Measurements from ENCODE around the gene TM9SF3. TPM values are rescaled to one million over a fixed set of nuclear protein-coding genes. Genes with fewer than 3 reads are reported as not detected.

The TM9SF3 gene
- total and polyA plus RNA-seq, 2 of the 4 experiments (the other 2 are of a cell fraction): 33.7 to 61.8 TPM

DNA sequence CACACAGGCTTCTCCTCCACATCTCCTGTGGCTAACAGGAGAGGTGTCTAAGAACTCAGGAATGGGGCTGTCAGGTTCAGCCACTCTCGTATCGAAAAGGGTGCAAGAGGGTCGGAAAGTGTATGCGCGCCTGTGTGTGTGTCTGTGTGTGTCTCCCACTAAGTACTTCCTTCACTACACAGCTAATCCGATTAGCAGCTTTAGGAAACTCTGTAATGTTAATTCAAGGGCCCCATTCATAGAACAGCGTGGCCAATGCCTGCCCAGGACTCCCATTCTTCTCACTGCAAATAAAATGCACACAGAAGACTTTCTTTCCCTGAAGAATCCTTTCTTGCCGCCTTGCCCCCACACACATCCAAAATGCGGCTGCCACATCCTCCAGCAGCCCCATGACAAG lies 112.9 kb downstream of the TM9SF3 start:
- no peaks in the 10 kb centered on the region for H3K79me1 ChIP-seq (ENCODE audit: low read depth in 1 of 2, low read length in 2 of 2)
- H2AK9ac ChIP-seq (replicated peaks; ENCODE audit: low read depth, low read length, poor library complexity): no peak overlapping the region
- H2BK20ac ChIP-seq (ENCODE audit: low read depth, low read length): no peak overlapping the region
- no peaks in the 10 kb centered on the region for H3K9me1 ChIP-seq (ENCODE audit: insufficient read depth, low read length)
- in situ Hi-C loops (cut with MboI; ENCODE audit: low sequenced_read_pairs) (no loop called here), intact Hi-C loops (cut with micrococcal nuclease) (no loop called here), dilution Hi-C loops (cut with HindIII; ENCODE audit: low sequenced_read_pairs, unreplicated experiment) (no loop called here)
- H3K36me3 ChIP-seq (ENCODE audit: control insufficient read depth, insufficient read depth, low read length): no peaks in the 10 kb centered on the region
- H4K91ac ChIP-seq (ENCODE audit: insufficient read depth, low read depth, low read length): no peak overlapping the region
- no peak overlapping the region for H3K56ac ChIP-seq (ENCODE audit: extremely low read depth, insufficient read depth, low read length)
- H3K14ac ChIP-seq (replicated peaks; ENCODE audit: low read depth, low read length): no peak overlapping the region
- WGBS, 2 experiments (ENCODE audit: extremely low coverage in 2 of 2, insufficient read length in 1 of 2): 50% methylated on average over 1 of the region's 9 CpGs; no CpG with 5 or more reads in 1 of the 2 experiments
- no peak overlapping the region for H4K8ac ChIP-seq (ENCODE audit: low read depth in 2 of 2, low read length in 2 of 2)
- TF ChIP-seq, protein P1, sequence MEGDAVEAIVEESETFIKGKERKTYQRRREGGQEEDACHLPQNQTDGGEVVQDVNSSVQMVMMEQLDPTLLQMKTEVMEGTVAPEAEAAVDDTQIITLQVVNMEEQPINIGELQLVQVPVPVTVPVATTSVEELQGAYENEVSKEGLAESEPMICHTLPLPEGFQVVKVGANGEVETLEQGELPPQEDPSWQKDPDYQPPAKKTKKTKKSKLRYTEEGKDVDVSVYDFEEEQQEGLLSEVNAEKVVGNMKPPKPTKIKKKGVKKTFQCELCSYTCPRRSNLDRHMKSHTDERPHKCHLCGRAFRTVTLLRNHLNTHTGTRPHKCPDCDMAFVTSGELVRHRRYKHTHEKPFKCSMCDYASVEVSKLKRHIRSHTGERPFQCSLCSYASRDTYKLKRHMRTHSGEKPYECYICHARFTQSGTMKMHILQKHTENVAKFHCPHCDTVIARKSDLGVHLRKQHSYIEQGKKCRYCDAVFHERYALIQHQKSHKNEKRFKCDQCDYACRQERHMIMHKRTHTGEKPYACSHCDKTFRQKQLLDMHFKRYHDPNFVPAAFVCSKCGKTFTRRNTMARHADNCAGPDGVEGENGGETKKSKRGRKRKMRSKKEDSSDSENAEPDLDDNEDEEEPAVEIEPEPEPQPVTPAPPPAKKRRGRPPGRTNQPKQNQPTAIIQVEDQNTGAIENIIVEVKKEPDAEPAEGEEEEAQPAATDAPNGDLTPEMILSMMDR (conservative IDR thresholded peaks at IDR 0.05; ENCODE audit: low read depth, low read length): no peak
- no peak for TF ChIP-seq SMC3 (IDR thresholded peaks at IDR 0.05; ENCODE audit: low read depth, low read length)
- no peak for TF ChIP-seq FOS (IDR thresholded peaks at IDR 0.05; ENCODE audit: low read depth, low read length)
- no peak for TF ChIP-seq MAZ (IDR thresholded peaks at IDR 0.05; ENCODE audit: borderline replicate concordance, low read depth, low read length)
- H3K4me1 ChIP-seq (ENCODE audit: control insufficient read depth, insufficient read depth, low read length): no peaks in the 10 kb centered on the region
- H3K4ac ChIP-seq (ENCODE audit: low read depth, low read length): no peak overlapping the region
- no peak overlapping the region for H4K5ac ChIP-seq (ENCODE audit: low read depth, low read length)
- H3K9me3 ChIP-seq (ENCODE audit: control insufficient read depth, insufficient read depth, low read length): no peaks in the 10 kb centered on the region
- no peak overlapping the region for H2AK5ac ChIP-seq (ENCODE audit: low read depth, low read length)
- H3K9ac ChIP-seq (ENCODE audit: low read depth, low read length): no peak overlapping the region
- H2AFZ ChIP-seq (replicated peaks; ENCODE audit: low read length, poor library complexity): no peak overlapping the region
- H2BK5ac ChIP-seq (ENCODE audit: low read depth, low read length, poor library complexity, severe bottlenecking): no peak overlapping the region
- H3K4me3 ChIP-seq (ENCODE audit: insufficient read depth, low read depth, low read length): no peak overlapping the region
- H3K23ac ChIP-seq (ENCODE audit: low read depth, low read length): no peak overlapping the region
- no peak overlapping the region for H3K27ac ChIP-seq (ENCODE audit: insufficient read depth, low read length)
- CTCF ChIA-PET: no interaction called here
- no peak overlapping the region for H3K4me2 ChIP-seq (ENCODE audit: low read depth, low read length)
- no peak overlapping the region for H3K18ac ChIP-seq (ENCODE audit: low read depth, low read length)
- no peak for ATAC-seq (ENCODE audit: low read depth)
- no peak for DNase-seq
- H4K20me1 ChIP-seq (ENCODE audit: insufficient read depth, low read length): no peaks in the 10 kb centered on the region
- POLR2A ChIA-PET (ENCODE audit: unreplicated experiment): no interaction called here
- peaks cover 7% of the 10 kb centered on the region for H3K27me3 ChIP-seq (ENCODE audit: control insufficient read depth, insufficient read depth, low read length)
- H2BK15ac ChIP-seq (ENCODE audit: low read depth, low read length): no peak overlapping the region
- no peak overlapping the region for H2BK120ac ChIP-seq (ENCODE audit: low read depth, low read length)
- no TSS peak for BruUV-seq (replicated peaks)
